Astrocyte (in vitro differentiated cells and primary cell): Measurements from ENCODE around the gene ST6GALNAC2. TPM values are rescaled to one million over a fixed set of nuclear protein-coding genes. Genes with fewer than 3 reads are reported as not detected.
A peak's percentile ranks its signal among the peaks of the same experiment; 100 is the strongest.

Experiments used
- DNase-seq: peaks from one replicate; pipeline ENCODE4 v3.0.0-alpha.2; 2010; ENCODE audit warnings: low read depth
- FAIRE-seq: peaks from 2 replicates; lab custom pipeline; 2011; peaks lifted over from hg19 to GRCh38; lab: Jason Lieb, UNC
- H2AFZ ChIP-seq: 2 replicates; pipeline ENCODE4 v1.6.0; 2012; ENCODE audit warnings: low read depth, low read length, inconsistent platforms
- H3K27ac ChIP-seq: 2 replicates; pipeline ENCODE4 v1.5.1; 2011; ENCODE audit warnings: low read depth, low read length, inconsistent platforms
- H3K27me3 ChIP-seq: 2 replicates; pipeline ENCODE4 v1.6.0; 2011; ENCODE audit warnings: low read length, inconsistent platforms; ENCODE audit not compliant: insufficient read depth
- H3K36me3 ChIP-seq: 2 replicates; pipeline ENCODE4 v1.5.1; 2011; ENCODE audit warnings: low read length, inconsistent platforms; ENCODE audit not compliant: insufficient read depth
- H3K4me1 ChIP-seq: 2 replicates; pipeline ENCODE4 v1.5.1; 2011; ENCODE audit warnings: low read length, inconsistent platforms; ENCODE audit not compliant: insufficient read depth
- H3K4me2 ChIP-seq: 2 replicates; pipeline ENCODE4 v1.6.0; 2012; ENCODE audit warnings: low read length, inconsistent platforms
- H3K4me3 ChIP-seq: 2 replicates; pipeline ENCODE4 v1.5.1; 2011; ENCODE audit warnings: low read depth, mild to moderate bottlenecking, low read length, inconsistent platforms; ENCODE audit not compliant: insufficient read depth
- H3K79me2 ChIP-seq: 2 replicates; pipeline ENCODE4 v1.6.0; 2012; ENCODE audit warnings: mild to moderate bottlenecking, low read length, inconsistent platforms; ENCODE audit not compliant: insufficient read depth
- H3K9ac ChIP-seq: 2 replicates; pipeline ENCODE4 v1.6.0; 2012; ENCODE audit warnings: mild to moderate bottlenecking, low read length, inconsistent platforms
- H3K9me3 ChIP-seq: 2 replicates; pipeline ENCODE4 v1.5.1; 2012; ENCODE audit warnings: low read depth, mild to moderate bottlenecking, low read length, inconsistent platforms; ENCODE audit not compliant: insufficient read depth
- H4K20me1 ChIP-seq: 2 replicates; pipeline ENCODE4 v1.6.0; 2012; ENCODE audit warnings: low read length, inconsistent platforms; ENCODE audit not compliant: insufficient read depth
- H3K27ac Mint-ChIP-seq: one replicate; pipeline ENCODE4 v1.8.0; 2021; ENCODE audit warnings: mild to moderate bottlenecking, mixed read lengths; ENCODE audit not compliant: unreplicated experiment
- H3K27me3 Mint-ChIP-seq: one replicate; pipeline ENCODE4 v1.8.0; 2021; ENCODE audit warnings: low read depth, mixed read lengths; ENCODE audit not compliant: unreplicated experiment
- H3K36me3 Mint-ChIP-seq: one replicate; pipeline ENCODE4 v1.8.0; 2021; ENCODE audit warnings: low read depth, mixed read lengths; ENCODE audit not compliant: unreplicated experiment
- H3K4me1 Mint-ChIP-seq: one replicate; pipeline ENCODE4 v1.8.0; 2021; ENCODE audit warnings: low read depth, mixed read lengths; ENCODE audit not compliant: unreplicated experiment
- H3K4me3 Mint-ChIP-seq: one replicate; pipeline ENCODE4 v1.8.0; 2021; ENCODE audit warnings: mild to moderate bottlenecking, moderate library complexity, mixed read lengths; ENCODE audit not compliant: unreplicated experiment
- H3K9me3 Mint-ChIP-seq: one replicate; pipeline ENCODE4 v1.8.0; 2021; ENCODE audit warnings: mild to moderate bottlenecking, mixed read lengths; ENCODE audit not compliant: unreplicated experiment
- EZH2 ChIP-seq: IDR thresholded peaks from 2 replicates; pipeline ENCODE4 v1.6.1; 2012; ENCODE audit warnings: mild to moderate bottlenecking, low read length, inconsistent platforms; ENCODE audit not compliant: insufficient read depth
- total RNA-seq: library from RNA; stranded (reverse); gene quantifications from 2 replicates; pipeline ENCODE4 v1.2.1, GENCODE V29; 2021
- TF ChIP-seq, protein P1 (sequence below): IDR thresholded peaks from 2 replicates; pipeline ENCODE4 v1.5.1; 2011; ENCODE audit warnings: low read depth, mild to moderate bottlenecking, inconsistent platforms, low read length, moderate library complexity; ENCODE audit not compliant: insufficient read depth

Gene ST6GALNAC2
- total RNA-seq, 1 donor from 2014 or later: 0.79 TPM

DNA sequence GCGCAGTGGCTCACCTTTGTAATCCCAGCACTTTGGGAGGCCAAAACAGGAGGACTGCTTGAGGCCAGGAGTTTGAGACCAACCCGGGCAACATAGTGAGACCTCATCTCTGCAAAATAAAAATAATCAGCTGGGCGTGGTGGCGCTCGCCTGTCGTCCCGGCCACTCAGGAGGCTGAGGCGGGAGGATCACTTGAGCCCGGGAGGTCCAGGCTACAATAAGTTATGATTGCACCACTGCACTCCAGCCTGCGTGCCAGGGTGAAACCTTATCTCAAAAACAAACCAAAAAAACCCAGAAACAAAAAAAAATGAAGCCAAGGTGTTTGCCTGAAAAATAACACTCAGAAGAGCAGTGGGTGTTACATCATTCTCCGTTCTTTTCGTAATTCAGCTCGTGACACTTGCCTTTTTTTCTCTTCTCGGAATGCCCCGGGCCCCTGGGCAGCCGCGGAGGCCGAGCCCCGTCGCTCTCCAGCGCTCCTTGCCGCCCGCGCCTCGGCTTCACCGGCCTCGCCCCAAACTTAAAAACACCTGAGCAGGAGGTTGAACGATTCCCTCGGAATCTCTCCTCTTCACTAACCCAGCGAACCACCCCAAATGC lies 28.8 kb downstream of the ST6GALNAC2 start:
- peaks cover 15% of the 10 kb centered on the region for H3K36me3 ChIP-seq
- no peaks in the 10 kb centered on the region for H3K27me3 ChIP-seq
- H3K79me2 ChIP-seq: peaks cover 44% of the 10 kb centered on the region
- H3K27ac ChIP-seq: peak overlapping the region; percentile 95
- no peak for FAIRE-seq
- peaks cover 34% of the 10 kb centered on the region for H4K20me1 ChIP-seq
- peak overlapping the region; percentile 100 for H3K9ac ChIP-seq
- DNase-seq: no peak
- peaks cover 37% of the 10 kb centered on the region for H3K4me1 ChIP-seq
- H2AFZ ChIP-seq: peak overlapping the region; percentile 82
- H3K4me3 ChIP-seq: peak overlapping the region; percentile 98
- Mint-ChIP-seq H3K4me3 (peak overlapping the region; percentile 99), H3K27me3 (no peaks in the 10 kb centered on the region), H3K36me3 (peaks cover 6% of the 10 kb centered on the region), H3K27ac (peak overlapping the region; percentile 93), H3K4me1 (peaks cover 28% of the 10 kb centered on the region), H3K9me3 (peaks cover 2% of the 10 kb centered on the region)
- H3K9me3 ChIP-seq: no peaks in the 10 kb centered on the region
- H3K4me2 ChIP-seq: peak overlapping the region; percentile 87
- TF ChIP-seq EZH2: no peak
- TF ChIP-seq, protein P1, sequence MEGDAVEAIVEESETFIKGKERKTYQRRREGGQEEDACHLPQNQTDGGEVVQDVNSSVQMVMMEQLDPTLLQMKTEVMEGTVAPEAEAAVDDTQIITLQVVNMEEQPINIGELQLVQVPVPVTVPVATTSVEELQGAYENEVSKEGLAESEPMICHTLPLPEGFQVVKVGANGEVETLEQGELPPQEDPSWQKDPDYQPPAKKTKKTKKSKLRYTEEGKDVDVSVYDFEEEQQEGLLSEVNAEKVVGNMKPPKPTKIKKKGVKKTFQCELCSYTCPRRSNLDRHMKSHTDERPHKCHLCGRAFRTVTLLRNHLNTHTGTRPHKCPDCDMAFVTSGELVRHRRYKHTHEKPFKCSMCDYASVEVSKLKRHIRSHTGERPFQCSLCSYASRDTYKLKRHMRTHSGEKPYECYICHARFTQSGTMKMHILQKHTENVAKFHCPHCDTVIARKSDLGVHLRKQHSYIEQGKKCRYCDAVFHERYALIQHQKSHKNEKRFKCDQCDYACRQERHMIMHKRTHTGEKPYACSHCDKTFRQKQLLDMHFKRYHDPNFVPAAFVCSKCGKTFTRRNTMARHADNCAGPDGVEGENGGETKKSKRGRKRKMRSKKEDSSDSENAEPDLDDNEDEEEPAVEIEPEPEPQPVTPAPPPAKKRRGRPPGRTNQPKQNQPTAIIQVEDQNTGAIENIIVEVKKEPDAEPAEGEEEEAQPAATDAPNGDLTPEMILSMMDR: no peak

DNA sequence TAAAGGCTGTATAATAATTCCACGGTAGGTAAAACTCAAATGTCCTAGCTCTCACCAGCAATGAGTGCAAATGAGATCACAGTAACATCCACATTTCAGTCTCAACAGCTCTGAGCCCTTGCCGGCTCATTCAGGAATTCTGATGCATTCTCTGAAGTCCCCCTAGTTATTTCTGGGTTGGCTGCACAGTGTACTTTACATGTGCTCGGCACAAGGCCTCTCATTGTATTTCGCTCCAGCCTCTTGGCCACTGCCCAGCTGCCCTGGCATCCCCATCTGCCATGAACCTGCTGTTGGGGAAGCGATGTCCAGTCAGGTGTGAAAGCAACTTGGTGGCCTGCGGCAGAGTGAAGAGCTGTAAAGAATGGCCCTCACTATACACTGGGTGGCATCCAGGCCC lies 31.5 kb downstream of the ST6GALNAC2 start:
- FAIRE-seq (no peak), DNase-seq (no peak)
- no peak overlapping the region for H2AFZ ChIP-seq
- peaks cover 17% of the 10 kb centered on the region for H3K4me1 ChIP-seq
- no peak overlapping the region for H3K4me2 ChIP-seq
- no peaks in the 10 kb centered on the region for H3K27me3 Mint-ChIP-seq
- H3K36me3 ChIP-seq: no peaks in the 10 kb centered on the region
- no peaks in the 10 kb centered on the region for H3K9me3 ChIP-seq
- H3K27ac ChIP-seq: no peak overlapping the region
- no peak overlapping the region for H3K4me3 ChIP-seq
- peaks cover 2% of the 10 kb centered on the region for H3K9me3 Mint-ChIP-seq
- H3K36me3 Mint-ChIP-seq: no peaks in the 10 kb centered on the region
- H3K79me2 ChIP-seq: peaks cover 16% of the 10 kb centered on the region
- no peak for TF ChIP-seq EZH2
- TF ChIP-seq, protein P1: no peak
- H3K27me3 ChIP-seq: no peaks in the 10 kb centered on the region
- H3K27ac Mint-ChIP-seq: no peak overlapping the region
- no peak overlapping the region for H3K4me3 Mint-ChIP-seq
- no peak overlapping the region for H3K9ac ChIP-seq
- H3K4me1 Mint-ChIP-seq: peaks cover 23% of the 10 kb centered on the region
- peaks cover 7% of the 10 kb centered on the region for H4K20me1 ChIP-seq

DNA sequence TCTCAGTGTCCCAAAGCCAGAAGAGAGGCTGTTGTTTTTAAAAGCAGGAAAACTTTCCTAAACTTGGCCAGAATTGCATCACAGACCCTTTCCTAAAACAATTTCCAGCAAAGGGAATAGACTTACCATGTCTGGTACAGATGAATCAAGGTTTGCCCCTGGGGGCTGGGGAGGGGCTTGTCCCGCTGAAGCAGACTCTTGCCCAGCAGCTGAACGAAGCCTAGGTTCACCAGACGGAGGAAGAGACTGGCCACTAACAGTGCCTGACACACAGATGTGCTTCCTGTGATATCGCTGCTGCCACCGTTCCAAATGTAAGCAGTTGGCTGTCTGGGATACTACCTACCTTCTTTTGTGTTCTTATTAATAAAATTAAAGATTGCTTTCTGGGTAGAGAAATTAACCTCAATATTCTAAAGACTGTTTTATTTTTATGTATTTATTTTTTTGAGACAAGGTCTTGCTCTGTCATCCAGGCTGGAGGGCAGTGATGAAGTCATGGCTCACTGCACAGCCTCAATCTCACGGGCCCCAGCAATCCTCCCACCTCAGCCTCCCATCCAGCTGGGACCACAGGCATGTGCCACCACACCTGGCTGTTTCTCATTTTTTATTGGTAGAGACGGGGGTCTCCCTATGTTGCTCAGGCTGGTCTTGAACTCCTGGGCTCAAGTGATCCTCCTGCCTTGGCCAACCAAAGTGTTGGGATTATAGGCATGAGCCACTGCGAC lies 32.3 kb downstream of the ST6GALNAC2 start:
- Mint-ChIP-seq H3K4me3 (no peak overlapping the region), H3K27me3 (no peaks in the 10 kb centered on the region), H3K27ac (no peak overlapping the region), H3K9me3 (peaks cover 2% of the 10 kb centered on the region), H3K36me3 (no peaks in the 10 kb centered on the region), H3K4me1 (peaks cover 22% of the 10 kb centered on the region)
- no peaks in the 10 kb centered on the region for H3K27me3 ChIP-seq
- no peak overlapping the region for H3K9ac ChIP-seq
- no peaks in the 10 kb centered on the region for H3K9me3 ChIP-seq
- peaks cover 11% of the 10 kb centered on the region for H3K4me1 ChIP-seq
- no peak overlapping the region for H3K4me3 ChIP-seq
- no peak overlapping the region for H3K4me2 ChIP-seq
- FAIRE-seq (no peak), DNase-seq (no peak)
- no peaks in the 10 kb centered on the region for H3K36me3 ChIP-seq
- H4K20me1 ChIP-seq: no peaks in the 10 kb centered on the region
- TF ChIP-seq, protein P1: no peak
- no peak for TF ChIP-seq EZH2
- H2AFZ ChIP-seq: no peak overlapping the region
- peaks cover 8% of the 10 kb centered on the region for H3K79me2 ChIP-seq
- no peak overlapping the region for H3K27ac ChIP-seq
